ENCODE results near the gene DCAF5. TPM values are rescaled to one million over a fixed set of nuclear protein-coding genes. Genes with fewer than 3 reads are reported as not detected.
A peak's percentile ranks its signal among the peaks of the same experiment; 100 is the strongest.

The DCAF5 gene
- total and polyA plus RNA-seq, 9 donors, result 24.9 to 50.1 (median 42.4) TPM

DNA sequence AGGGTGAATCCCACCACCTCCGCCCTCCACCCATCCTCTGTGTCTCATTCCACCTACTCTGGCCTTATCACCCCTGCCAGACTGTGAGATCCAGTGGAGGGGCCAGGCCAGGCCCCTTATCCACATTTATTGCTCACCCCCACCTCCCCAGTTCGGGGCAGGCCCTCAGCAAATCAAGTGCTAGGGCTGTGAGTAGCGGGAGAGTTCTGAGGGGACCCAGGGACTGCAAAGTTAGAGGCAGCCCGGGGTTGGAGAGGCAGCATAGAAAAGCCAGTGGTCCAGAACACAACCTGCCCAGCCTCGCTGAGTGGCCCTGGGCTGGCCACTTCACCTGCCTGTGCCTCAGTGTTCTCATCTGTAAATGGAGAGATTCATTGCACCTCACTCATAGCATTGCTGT is 146.6 kb downstream of the DCAF5 start:
- 91 to 99% (median 97%) methylated on average over 5 of the region's 5 CpGs for WGBS, 3 donors
- Histone ChIP-seq H3K4me3 (no peak overlapping the region), H3K36me3 (no peaks in the 10 kb centered on the region), H3K9me3 (no peaks in the 10 kb centered on the region), H3K4me1 (ENCODE audit: insufficient read depth) (no peaks in the 10 kb centered on the region), H3K27ac (no peak overlapping the region), H3K27me3 (no peaks in the 10 kb centered on the region)
- no peak for DNase-seq
- intact Hi-C loops (cut with DNase I), result no loop called here
- TF ChIP-seq, protein P1, sequence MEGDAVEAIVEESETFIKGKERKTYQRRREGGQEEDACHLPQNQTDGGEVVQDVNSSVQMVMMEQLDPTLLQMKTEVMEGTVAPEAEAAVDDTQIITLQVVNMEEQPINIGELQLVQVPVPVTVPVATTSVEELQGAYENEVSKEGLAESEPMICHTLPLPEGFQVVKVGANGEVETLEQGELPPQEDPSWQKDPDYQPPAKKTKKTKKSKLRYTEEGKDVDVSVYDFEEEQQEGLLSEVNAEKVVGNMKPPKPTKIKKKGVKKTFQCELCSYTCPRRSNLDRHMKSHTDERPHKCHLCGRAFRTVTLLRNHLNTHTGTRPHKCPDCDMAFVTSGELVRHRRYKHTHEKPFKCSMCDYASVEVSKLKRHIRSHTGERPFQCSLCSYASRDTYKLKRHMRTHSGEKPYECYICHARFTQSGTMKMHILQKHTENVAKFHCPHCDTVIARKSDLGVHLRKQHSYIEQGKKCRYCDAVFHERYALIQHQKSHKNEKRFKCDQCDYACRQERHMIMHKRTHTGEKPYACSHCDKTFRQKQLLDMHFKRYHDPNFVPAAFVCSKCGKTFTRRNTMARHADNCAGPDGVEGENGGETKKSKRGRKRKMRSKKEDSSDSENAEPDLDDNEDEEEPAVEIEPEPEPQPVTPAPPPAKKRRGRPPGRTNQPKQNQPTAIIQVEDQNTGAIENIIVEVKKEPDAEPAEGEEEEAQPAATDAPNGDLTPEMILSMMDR (IDR thresholded peaks at IDR 0.05), result no peak
- TF ChIP-seq POLR2A (IDR thresholded peaks at IDR 0.05), result no peak
- TF ChIP-seq EP300 (IDR thresholded peaks at IDR 0.05), result no peak

DNA sequence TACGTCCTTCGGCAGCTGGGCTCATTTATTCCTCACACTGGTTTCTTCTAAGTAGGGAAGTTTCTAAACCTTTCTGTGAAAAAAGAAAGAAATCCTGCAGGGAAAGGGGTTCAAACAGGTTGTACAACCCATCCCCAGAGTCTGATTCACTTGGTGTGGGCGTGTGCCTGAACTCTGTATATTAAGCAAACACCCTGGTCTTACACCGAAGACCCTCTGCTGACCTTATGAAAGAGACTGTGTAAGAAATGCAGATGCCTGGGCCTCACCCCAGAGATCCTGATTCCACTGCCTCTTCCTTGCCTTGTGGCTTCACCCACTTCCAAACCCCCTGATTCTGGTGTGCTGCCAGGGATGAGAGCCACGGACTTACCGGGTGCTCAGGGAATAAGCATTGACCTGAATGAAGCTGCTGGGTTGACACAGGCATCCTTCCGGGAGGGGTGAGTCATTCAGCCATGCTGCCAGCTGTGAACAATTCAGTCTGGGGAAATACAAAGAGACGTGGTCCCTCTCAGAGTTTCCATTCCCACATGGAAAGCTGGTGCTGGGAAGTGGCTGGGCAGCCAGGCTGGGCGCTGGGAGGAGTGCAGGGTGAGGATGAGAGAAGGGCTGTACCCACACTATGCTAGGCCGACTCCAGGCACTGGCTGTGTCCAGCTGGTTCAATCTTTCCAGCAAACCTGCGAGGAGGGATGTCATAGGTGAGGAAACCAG is 147.3 kb downstream of the DCAF5 start:
- intact Hi-C loops (cut with DNase I), result no loop called here
- Histone ChIP-seq H3K4me1 (ENCODE audit: insufficient read depth) (no peaks in the 10 kb centered on the region), H3K36me3 (no peaks in the 10 kb centered on the region), H3K27me3 (no peaks in the 10 kb centered on the region), H3K27ac (no peak overlapping the region), H3K9me3 (no peaks in the 10 kb centered on the region), H3K4me3 (no peak overlapping the region)
- TF ChIP-seq POLR2A (IDR thresholded peaks at IDR 0.05) (no peak), EP300 (IDR thresholded peaks at IDR 0.05) (peak; percentile 55)
- TF ChIP-seq, protein P1 (IDR thresholded peaks at IDR 0.05), result no peak
- 45 to 50% (median 46%) methylated on average over 11 of the region's 11 CpGs for WGBS, 3 donors
- peak; percentile 26 to 74 (median 39) for DNase-seq

DNA sequence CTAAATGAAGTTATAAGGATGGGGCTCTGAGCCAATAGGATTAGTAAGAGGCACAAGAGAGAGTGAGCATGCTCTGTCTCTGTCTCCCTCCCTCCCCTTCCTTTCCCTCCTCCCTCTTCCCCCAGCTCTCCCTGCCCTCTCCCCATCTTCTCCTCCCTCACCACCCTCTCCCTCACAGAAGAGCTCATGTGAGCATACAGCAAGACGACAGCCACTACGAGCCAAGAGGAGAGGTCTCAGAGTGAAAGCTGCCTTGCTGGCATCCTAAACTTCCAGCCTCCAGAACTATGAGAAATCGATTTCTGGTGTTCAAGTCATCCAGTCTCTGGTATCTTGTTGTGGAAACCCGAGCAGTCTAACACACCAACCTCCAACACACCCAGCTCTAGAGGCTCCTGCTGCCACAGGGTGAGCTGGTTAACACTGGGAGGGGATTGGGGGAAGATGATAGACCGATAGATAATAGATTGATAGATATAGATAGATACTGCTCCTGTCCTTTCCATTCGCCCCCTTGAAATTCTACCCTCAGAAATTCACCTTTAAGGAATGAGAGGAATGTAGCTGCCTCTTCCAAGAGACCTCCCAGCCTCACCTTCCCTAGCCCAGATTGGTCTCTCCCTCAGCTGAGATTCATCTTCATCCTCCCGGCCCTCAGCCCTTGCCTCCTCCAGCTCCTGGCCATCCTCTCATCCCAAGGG is 148.0 kb downstream of the DCAF5 start:
- Histone ChIP-seq H3K9me3 (no peaks in the 10 kb centered on the region), H3K27ac (no peak overlapping the region), H3K4me1 (ENCODE audit: insufficient read depth) (no peaks in the 10 kb centered on the region), H3K27me3 (no peaks in the 10 kb centered on the region), H3K4me3 (no peak overlapping the region), H3K36me3 (no peaks in the 10 kb centered on the region)
- TF ChIP-seq, protein P1 (IDR thresholded peaks at IDR 0.05), result no peak
- TF ChIP-seq EP300 (IDR thresholded peaks at IDR 0.05) (no peak), POLR2A (IDR thresholded peaks at IDR 0.05) (no peak)
- 45 to 53% (median 49%) methylated on average over 7 of the region's 7 CpGs for WGBS, 3 donors
- no peak for DNase-seq
- intact Hi-C loops (cut with DNase I), result no loop called here

DNA sequence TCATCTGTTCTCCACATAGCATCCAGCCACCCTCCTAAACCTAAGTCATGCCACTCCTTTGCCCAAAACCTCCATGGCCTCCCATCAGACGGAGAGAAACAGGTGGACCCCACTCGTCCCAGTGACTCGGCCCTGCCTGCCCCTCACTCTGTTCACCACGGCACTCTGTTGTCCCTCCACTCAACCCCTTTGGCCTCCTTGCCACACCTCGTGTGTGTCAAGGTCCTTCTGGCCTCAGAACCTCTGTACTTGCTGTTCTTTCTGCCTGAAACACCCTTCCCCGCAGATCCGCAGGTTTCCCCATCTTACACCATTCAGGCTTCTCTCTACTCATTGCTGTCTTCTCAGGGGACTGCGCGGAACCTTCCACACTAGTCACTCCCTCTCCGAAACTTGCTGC is 149.3 kb downstream of the DCAF5 start:
- TF ChIP-seq EP300 (IDR thresholded peaks at IDR 0.05) (no peak), POLR2A (IDR thresholded peaks at IDR 0.05) (no peak)
- TF ChIP-seq, protein P1 (IDR thresholded peaks at IDR 0.05), result no peak
- 82 to 84% (median 82%) methylated on average over 10 of the region's 10 CpGs for WGBS, 3 donors
- Histone ChIP-seq H3K27ac (no peak overlapping the region), H3K4me3 (no peak overlapping the region), H3K36me3 (no peaks in the 10 kb centered on the region), H3K4me1 (ENCODE audit: insufficient read depth) (no peaks in the 10 kb centered on the region), H3K9me3 (no peaks in the 10 kb centered on the region), H3K27me3 (no peaks in the 10 kb centered on the region)
- no peak for DNase-seq
- intact Hi-C loops (cut with DNase I), result no loop called here

All from ovary (tissue), 9 donors.